ENCODE results near the gene TSPAN13. TPM values are rescaled to one million over a fixed set of nuclear protein-coding genes. Genes with fewer than 3 reads are reported as not detected.

Gene TSPAN13
- total and polyA plus RNA-seq, 10 of the 15 experiments (the other 5 are each of a cell fraction or from before 2014, with no cell fraction given), result 0.26 to 0.37 TPM; not detected in 8

DNA sequence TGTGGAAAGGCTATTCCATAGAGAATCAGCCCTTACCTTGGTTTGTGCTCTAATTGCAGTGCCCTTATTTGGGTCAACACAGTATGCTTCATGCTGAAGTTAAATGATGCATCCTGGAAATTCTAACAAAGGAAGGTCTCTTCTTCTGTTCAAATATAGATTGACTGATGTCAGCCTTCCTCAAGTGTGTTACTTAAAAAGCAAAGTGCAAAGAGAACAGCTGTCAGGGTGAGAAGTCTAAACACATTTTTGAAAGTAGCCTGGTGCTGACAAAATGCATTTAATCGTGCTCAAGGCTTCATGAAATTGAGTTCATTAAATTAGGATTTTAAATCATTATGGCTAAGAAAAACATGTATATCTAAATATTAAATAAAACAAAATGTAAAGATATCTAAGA is 31.8 kb downstream of the TSPAN13 start:
- no peaks in the 10 kb centered on the region for H4K20me1 ChIP-seq (ENCODE audit: control insufficient read depth, insufficient read depth)
- H2AFZ ChIP-seq (ENCODE audit: control insufficient read depth, low read depth, low read length), result no peak overlapping the region
- H3K27me3 ChIP-seq (replicated peaks in 1 of 2; ENCODE audit: control insufficient read depth in 2 of 2, insufficient read depth in 2 of 2, low read length in 1 of 2), result no peaks in the 10 kb centered on the region
- H3K9ac ChIP-seq (ENCODE audit: control insufficient read depth, insufficient read depth, low read length), result no peak overlapping the region
- intact Hi-C loops (cut with micrococcal nuclease; ENCODE audit: unreplicated experiment) (no loop called here), in situ Hi-C loops (cut with MboI) (no loop called here)
- POLR2A ChIA-PET, result no interaction called here
- CTCF ChIA-PET, result no interaction called here
- no peaks in the 10 kb centered on the region for H3K4me1 ChIP-seq (ENCODE audit: control insufficient read depth, insufficient read depth, low read length)
- no TSS peak for BruUV-seq (replicated peaks)
- 0% methylated on average over 1 of the region's 1 CpG for WGBS (ENCODE audit: insufficient coverage, insufficient replicate concordance, low lambda C conversion rate, missing lambda C conversion rate)
- DNase-seq (ENCODE audit: low read depth, low spot score) (no peak), FAIRE-seq (no peak), ATAC-seq (no peak)
- SMC1A ChIA-PET (ENCODE audit: uncharacterized antibody, unreplicated experiment), result no interaction called here
- no peaks in the 10 kb centered on the region for H3K36me3 ChIP-seq (ENCODE audit: control insufficient read depth in 2 of 2, insufficient read depth in 2 of 2, low read length in 1 of 2)
- no peaks in the 10 kb centered on the region for H3K9me3 ChIP-seq (replicated peaks; ENCODE audit: control insufficient read depth, insufficient read depth, low read length)
- H3K4me2 ChIP-seq (ENCODE audit: control insufficient read depth, insufficient read depth), result no peak overlapping the region
- H3K79me2 ChIP-seq (ENCODE audit: control insufficient read depth, insufficient read depth, low read length), result no peaks in the 10 kb centered on the region
- H3K27ac ChIP-seq (ENCODE audit: control insufficient read depth, insufficient read depth), result no peak overlapping the region
- TF ChIP-seq NR2F1 (conservative IDR thresholded peaks at IDR 0.05) (no peak), TARDBP (IDR thresholded peaks at IDR 0.05; ENCODE audit: borderline replicate concordance) (no peak), SUZ12 (IDR thresholded peaks at IDR 0.05; ENCODE audit: unreplicated experiment) (no peak), KAT2A (conservative IDR thresholded peaks at IDR 0.05; ENCODE audit: control insufficient read depth, low read depth, low read length) (no peak), SMC3 (IDR thresholded peaks at IDR 0.05; ENCODE audit: borderline replicate concordance, low read length) (no peak), RB1 (IDR thresholded peaks at IDR 0.05; ENCODE audit: borderline replicate concordance) (no peak), HSF1 (IDR thresholded peaks at IDR 0.05; ENCODE audit: low read depth, low read length) (no peak), HDAC6 (IDR thresholded peaks at IDR 0.05; ENCODE audit: unreplicated experiment) (no peak), RFX5 (IDR thresholded peaks at IDR 0.05; ENCODE audit: low read depth, low read length) (no peak), ZBED1 (IDR thresholded peaks at IDR 0.05; ENCODE audit: borderline replicate concordance) (no peak), POU2F2 (IDR thresholded peaks at IDR 0.05; ENCODE audit: borderline replicate concordance, low read depth, low read length) (no peak), IKZF2 (IDR thresholded peaks at IDR 0.05) (no peak)
- TF ChIP-seq, protein P1, sequence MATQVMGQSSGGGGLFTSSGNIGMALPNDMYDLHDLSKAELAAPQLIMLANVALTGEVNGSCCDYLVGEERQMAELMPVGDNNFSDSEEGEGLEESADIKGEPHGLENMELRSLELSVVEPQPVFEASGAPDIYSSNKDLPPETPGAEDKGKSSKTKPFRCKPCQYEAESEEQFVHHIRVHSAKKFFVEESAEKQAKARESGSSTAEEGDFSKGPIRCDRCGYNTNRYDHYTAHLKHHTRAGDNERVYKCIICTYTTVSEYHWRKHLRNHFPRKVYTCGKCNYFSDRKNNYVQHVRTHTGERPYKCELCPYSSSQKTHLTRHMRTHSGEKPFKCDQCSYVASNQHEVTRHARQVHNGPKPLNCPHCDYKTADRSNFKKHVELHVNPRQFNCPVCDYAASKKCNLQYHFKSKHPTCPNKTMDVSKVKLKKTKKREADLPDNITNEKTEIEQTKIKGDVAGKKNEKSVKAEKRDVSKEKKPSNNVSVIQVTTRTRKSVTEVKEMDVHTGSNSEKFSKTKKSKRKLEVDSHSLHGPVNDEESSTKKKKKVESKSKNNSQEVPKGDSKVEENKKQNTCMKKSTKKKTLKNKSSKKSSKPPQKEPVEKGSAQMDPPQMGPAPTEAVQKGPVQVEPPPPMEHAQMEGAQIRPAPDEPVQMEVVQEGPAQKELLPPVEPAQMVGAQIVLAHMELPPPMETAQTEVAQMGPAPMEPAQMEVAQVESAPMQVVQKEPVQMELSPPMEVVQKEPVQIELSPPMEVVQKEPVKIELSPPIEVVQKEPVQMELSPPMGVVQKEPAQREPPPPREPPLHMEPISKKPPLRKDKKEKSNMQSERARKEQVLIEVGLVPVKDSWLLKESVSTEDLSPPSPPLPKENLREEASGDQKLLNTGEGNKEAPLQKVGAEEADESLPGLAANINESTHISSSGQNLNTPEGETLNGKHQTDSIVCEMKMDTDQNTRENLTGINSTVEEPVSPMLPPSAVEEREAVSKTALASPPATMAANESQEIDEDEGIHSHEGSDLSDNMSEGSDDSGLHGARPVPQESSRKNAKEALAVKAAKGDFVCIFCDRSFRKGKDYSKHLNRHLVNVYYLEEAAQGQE (IDR thresholded peaks at IDR 0.05; ENCODE audit: low read depth, low read length), result no peak
- H3K4me3 ChIP-seq, result no peak overlapping the region
- RAD21 ChIA-PET (ENCODE audit: unreplicated experiment), result no interaction called here

Data from GM12878 (cell line).